ENCODE results near the gene LOX.

DNA sequence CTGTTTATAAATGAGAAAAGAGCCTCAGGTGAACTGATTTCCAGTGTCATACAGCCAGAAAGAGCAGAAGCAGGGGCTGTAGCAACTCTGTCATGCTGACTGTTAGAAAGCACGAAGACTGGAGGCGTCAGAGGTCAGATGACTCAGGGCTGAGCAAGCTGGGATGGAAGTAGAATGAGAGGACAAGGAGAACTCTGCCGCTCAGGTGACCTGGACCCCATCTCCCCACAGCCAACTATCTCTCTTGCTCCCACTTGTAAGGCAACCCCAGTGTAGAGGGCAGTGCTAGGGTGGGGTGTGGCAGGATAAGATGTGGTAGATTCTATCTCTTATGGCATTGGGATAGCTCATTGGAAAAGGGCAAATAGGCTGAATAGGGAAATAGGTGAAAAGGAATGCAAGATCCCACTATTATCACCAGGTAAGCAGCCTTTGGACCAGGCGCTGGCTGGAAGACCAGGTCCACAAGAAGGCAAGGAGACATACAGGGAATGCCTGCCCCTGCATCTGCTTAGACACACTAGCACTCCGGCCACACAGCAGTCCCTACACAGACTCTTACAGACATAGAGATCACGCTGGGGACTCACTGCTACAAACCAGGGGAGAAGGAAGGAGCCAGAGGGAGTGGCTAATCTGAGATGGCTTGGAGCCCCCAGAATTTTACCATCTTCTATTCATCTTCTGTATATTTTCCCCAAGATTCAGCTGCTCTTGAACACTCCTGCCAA lies 21.2 kb upstream of the LOX start:
- TF ChIP-seq POLR2A (IDR thresholded peaks at IDR 0.05; ENCODE audit: low read length) (no peak), GATA1 (IDR thresholded peaks at IDR 0.05; ENCODE audit: low read depth, low read length) (no peak)
